ENCODE data around the gene KREMEN1.

KREMEN1 gene

GRCh38 chr22:29148036-29148435, 75.2 kb downstream of the KREMEN1 start:
- DNase-seq (ENCODE audit: low spot score): no peak
- CTCF ChIA-PET: no interaction called here
- POLR2A ChIA-PET (ENCODE audit: low non-redundant PET): no interaction called here
- H3K27ac ChIP-seq: no peak overlapping the region
- no peak for TF ChIP-seq CTCF (conservative IDR thresholded peaks at IDR 0.05; ENCODE audit: low read depth)

- no peak for DNase-seq (ENCODE audit: low spot score)
- H3K27ac ChIP-seq: no peak overlapping the region
- CTCF ChIA-PET: interaction anchor here (0.7 kb wide), 1 partner anchor 170 kb away, joined by 3 read pairs; no protein-coding TSS in a partner anchor
- TF ChIP-seq CTCF (conservative IDR thresholded peaks at IDR 0.05; ENCODE audit: low read depth): no peak
- POLR2A ChIA-PET (ENCODE audit: low non-redundant PET): no interaction called here
Observed at GRCh38 chr22:29148826-29149225, 76.0 kb downstream of the KREMEN1 start.

- TF ChIP-seq CTCF (conservative IDR thresholded peaks at IDR 0.05; ENCODE audit: low read depth): no peak
- DNase-seq (ENCODE audit: low spot score): no peak
- H3K27ac ChIP-seq: no peak overlapping the region
- ChIA-PET POLR2A (ENCODE audit: low non-redundant PET) (no interaction called here), CTCF (no interaction called here)
Observed at GRCh38 chr22:29149841-29150555, 77.2 kb downstream of the KREMEN1 start.

- no peak overlapping the region for H3K27ac ChIP-seq
- ChIA-PET CTCF (no interaction called here), POLR2A (ENCODE audit: low non-redundant PET) (no interaction called here)
- no peak for TF ChIP-seq CTCF (conservative IDR thresholded peaks at IDR 0.05; ENCODE audit: low read depth)
- DNase-seq (ENCODE audit: low spot score): no peak
Observed at GRCh38 chr22:29150701-29151100, 77.9 kb downstream of the KREMEN1 start.

GRCh38 chr22:29151316-29151715, 78.5 kb downstream of the KREMEN1 start:
- H3K27ac ChIP-seq: no peak overlapping the region
- no peak for DNase-seq (ENCODE audit: low spot score)
- TF ChIP-seq CTCF (conservative IDR thresholded peaks at IDR 0.05; ENCODE audit: low read depth): no peak
- ChIA-PET CTCF (no interaction called here), POLR2A (ENCODE audit: low non-redundant PET) (no interaction called here)

- POLR2A ChIA-PET (ENCODE audit: low non-redundant PET): no interaction called here
Observed at GRCh38 chr22:29152045-29152953, 79.5 kb downstream of the KREMEN1 start.

More at GRCh38 chr22:29152045-29152953, 79.5 kb downstream of the KREMEN1 start:
- TF ChIP-seq CTCF (conservative IDR thresholded peaks at IDR 0.05; ENCODE audit: low read depth): no peak
- DNase-seq (ENCODE audit: low spot score): no peak
- CTCF ChIA-PET: interaction anchor here (0.6 to 0.8 kb wide), 2 partner anchors 13 to 217 kb away, joined by 3 to 4 read pairs; no protein-coding TSS in a partner anchor
- H3K27ac ChIP-seq: no peak overlapping the region; the same call in 1 of the 2 replicates

Data from RWPE1 (cell line).